Measurements from ENCODE around the gene H6PD.

Gene H6PD

GRCh38 chr1:9233241-9233941, 1.2 kb upstream of the H6PD start:
- H3K27me3 ChIP-seq: peaks cover 0 to 10% (median 0%) of the 10 kb centered on the region in 11 experiments; a peak in 4 of 22 replicates
- H3K9me3 ChIP-seq (replicated peaks in 1 of 11): peaks cover 0 to 8% (median 6%) of the 10 kb centered on the region in 11 experiments; a peak in 8 of 22 replicates
- no peak for TF ChIP-seq Cebpa-rat (IDR thresholded peaks at IDR 0.05)
- H3K4me3 ChIP-seq: peak overlapping the region in 1 of 10 experiments; percentile 72; a peak in 1 of 20 replicates
- H4K20me1 ChIP-seq: peaks cover 0 to 11% (median 0%) of the 10 kb centered on the region in 11 experiments; a peak in 5 of 22 replicates
- peak overlapping the region in 9 of 11 experiments; percentile 53 to 92 (median 67); a peak in 15 of 22 replicates for H3K4me2 ChIP-seq
- H3K4me1 ChIP-seq: peaks cover 52 to 76% (median 63%) of the 10 kb centered on the region in 10 experiments
- no peak overlapping the region for H3K27ac ChIP-seq
- H3K9ac ChIP-seq: no peak overlapping the region; a peak in 1 of 22 replicates
- H3K36me3 ChIP-seq: no peaks in the 10 kb centered on the region

GRCh38 chr1:9233942-9234222, 692 bp upstream of the H6PD start:
- Histone ChIP-seq H3K27ac (peak overlapping the region in 8 of 11 experiments; percentile 33 to 95 (median 57); a peak in 12 of 22 replicates), H3K9me3 (replicated peaks in 1 of 11) (peaks cover 0 to 8% (median 6%) of the 10 kb centered on the region in 11 experiments; a peak in 8 of 22 replicates), H3K9ac (peak overlapping the region in 10 of 11 experiments; percentile 51 to 97 (median 79); a peak in 17 of 22 replicates), H3K36me3 (no peaks in the 10 kb centered on the region), H3K4me2 (peak overlapping the region; percentile 53 to 92 (median 66); a peak in 21 of 22 replicates), H3K27me3 (peaks cover 0 to 10% (median 0%) of the 10 kb centered on the region in 11 experiments; a peak in 4 of 22 replicates), H3K4me1 (peaks cover 56 to 76% (median 66%) of the 10 kb centered on the region in 10 experiments), H4K20me1 (peaks cover 0 to 16% (median 0%) of the 10 kb centered on the region in 11 experiments; a peak in 6 of 22 replicates), H3K4me3 (peak overlapping the region; percentile 52 to 76 (median 70); a peak in 18 of 20 replicates)
- no peak for TF ChIP-seq Cebpa-rat (IDR thresholded peaks at IDR 0.05)

- H3K4me3 ChIP-seq: peak overlapping the region; percentile 64 to 78 (median 70)
- peaks cover 68 to 82% (median 77%) of the 10 kb centered on the region in 10 experiments for H3K4me1 ChIP-seq
- H3K4me2 ChIP-seq: peak overlapping the region; percentile 68 to 97 (median 91)
- peak overlapping the region; percentile 91 to 98 (median 96) for H3K27ac ChIP-seq
- peaks cover 0 to 28% (median 0%) of the 10 kb centered on the region in 11 experiments; a peak in 6 of 22 replicates for H4K20me1 ChIP-seq
- peak overlapping the region; percentile 92 to 99 (median 95) for H3K9ac ChIP-seq
- H3K36me3 ChIP-seq: no peaks in the 10 kb centered on the region
- peaks cover 0 to 14% (median 0%) of the 10 kb centered on the region in 11 experiments; a peak in 4 of 22 replicates for H3K27me3 ChIP-seq
- no peak for TF ChIP-seq Cebpa-rat (IDR thresholded peaks at IDR 0.05)
- H3K9me3 ChIP-seq (replicated peaks in 1 of 11): peaks cover 0 to 8% (median 6%) of the 10 kb centered on the region in 11 experiments; a peak in 8 of 22 replicates
Measured at GRCh38 chr1:9235096-9235459, 504 bp downstream of the H6PD start.

- Histone ChIP-seq H3K4me1 (peaks cover 73 to 86% (median 81%) of the 10 kb centered on the region in 10 experiments), H3K9ac (peak overlapping the region; percentile 92 to 99 (median 95)), H4K20me1 (peaks cover 0 to 32% (median 0%) of the 10 kb centered on the region in 11 experiments; a peak in 6 of 22 replicates), H3K27ac (peak overlapping the region; percentile 91 to 98 (median 96)), H3K4me2 (peak overlapping the region; percentile 68 to 97 (median 91)), H3K4me3 (peak overlapping the region; percentile 64 to 78 (median 70)), H3K36me3 (no peaks in the 10 kb centered on the region), H3K9me3 (replicated peaks in 1 of 11) (peaks cover 0 to 5% (median 4%) of the 10 kb centered on the region in 11 experiments; a peak in 8 of 22 replicates), H3K27me3 (peaks cover 0 to 19% (median 0%) of the 10 kb centered on the region in 11 experiments; a peak in 6 of 22 replicates)
- TF ChIP-seq Cebpa-rat (IDR thresholded peaks at IDR 0.05): no peak
Measured at GRCh38 chr1:9235560-9235959, 986 bp downstream of the H6PD start.

GRCh38 chr1:9238134-9238533, 3.6 kb downstream of the H6PD start:
- Histone ChIP-seq H3K36me3 (no peaks in the 10 kb centered on the region), H3K4me3 (no peak overlapping the region), H3K9ac (peak overlapping the region in 4 of 11 experiments; percentile 0 to 27 (median 4); a peak in 1 of 22 replicates), H3K9me3 (replicated peaks in 1 of 11) (no peaks in the 10 kb centered on the region), H3K4me1 (peaks cover 81 to 93% (median 91%) of the 10 kb centered on the region in 10 experiments), H3K4me2 (peak overlapping the region; percentile 65 to 96 (median 90)), H3K27me3 (peaks cover 0 to 42% (median 0%) of the 10 kb centered on the region in 11 experiments; a peak in 7 of 22 replicates), H4K20me1 (peaks cover 0 to 58% (median 0%) of the 10 kb centered on the region in 11 experiments; a peak in 7 of 22 replicates), H3K27ac (peak overlapping the region in 1 of 11 experiments; percentile 15; a peak in 1 of 22 replicates)
- TF ChIP-seq Cebpa-rat (IDR thresholded peaks at IDR 0.05): no peak

- Histone ChIP-seq H3K27ac (peak overlapping the region in 1 of 11 experiments; percentile 15; a peak in 2 of 22 replicates), H3K4me1 (peaks cover 85 to 93% (median 91%) of the 10 kb centered on the region in 10 experiments), H3K4me3 (no peak overlapping the region), H3K27me3 (peaks cover 0 to 43% (median 0%) of the 10 kb centered on the region in 11 experiments; a peak in 7 of 22 replicates), H4K20me1 (peaks cover 0 to 62% (median 0%) of the 10 kb centered on the region in 11 experiments; a peak in 7 of 22 replicates), H3K9me3 (replicated peaks in 1 of 11) (no peaks in the 10 kb centered on the region), H3K4me2 (peak overlapping the region; percentile 65 to 96 (median 90)), H3K9ac (peak overlapping the region in 3 of 11 experiments; percentile 2 to 27 (median 5); a peak in 1 of 22 replicates), H3K36me3 (no peaks in the 10 kb centered on the region)
- no peak for TF ChIP-seq Cebpa-rat (IDR thresholded peaks at IDR 0.05)
Measured at GRCh38 chr1:9238550-9238949, 4.0 kb downstream of the H6PD start.

- Histone ChIP-seq H3K9me3 (replicated peaks in 1 of 11) (no peaks in the 10 kb centered on the region), H3K4me3 (peak overlapping the region in 1 of 10 experiments; percentile 21; a peak in 2 of 20 replicates), H4K20me1 (peaks cover 0 to 74% (median 0%) of the 10 kb centered on the region in 11 experiments; a peak in 7 of 22 replicates), H3K9ac (peak overlapping the region in 8 of 11 experiments; percentile 34 to 73 (median 53); a peak in 13 of 22 replicates), H3K36me3 (peaks cover 0 to under 1% (median 0%) of the 10 kb centered on the region in 11 experiments; a peak in 2 of 22 replicates), H3K27me3 (peaks cover 0 to 43% (median 0%) of the 10 kb centered on the region in 11 experiments; a peak in 7 of 22 replicates), H3K4me2 (peak overlapping the region; percentile 65 to 96 (median 90)), H3K4me1 (peaks cover 93 to 98% (median 97%) of the 10 kb centered on the region in 10 experiments), H3K27ac (peak overlapping the region in 9 of 11 experiments; percentile 14 to 83 (median 64); a peak in 17 of 22 replicates)
- no peak for TF ChIP-seq Cebpa-rat (IDR thresholded peaks at IDR 0.05)
Measured at GRCh38 chr1:9239622-9240401, 5.2 kb downstream of the H6PD start.
